Smooth muscle cell (in vitro differentiated cells): ENCODE data around the gene ELOB. TPM values are rescaled to one million over a fixed set of nuclear protein-coding genes. Genes with fewer than 3 reads are reported as not detected.

Experiments used
- DNase-seq: peaks from one replicate; lab custom pipeline; 2025; ENCODE audit not compliant: unreplicated experiment; lab: John Stamatoyannopoulos, UW
- H2AFZ ChIP-seq: fragments of 200-600 bp; sonication (generic); 2 replicates; pipeline ENCODE4 v1.6.0; 2016; ENCODE audit warnings: antibody characterized with exemption, low read depth, mild to moderate bottlenecking
- H3F3A ChIP-seq: fragments of 200-600 bp; sonication (generic); 2 replicates; pipeline ENCODE4 v1.6.0; 2017; ENCODE audit warnings: antibody characterized with exemption, low read depth
- H3K27ac ChIP-seq: fragments of 200-600 bp; sonication (generic); 2 replicates; pipeline ENCODE4 v1.5.1; 2016; ENCODE audit warnings: low read depth, mild to moderate bottlenecking
- H3K27me3 ChIP-seq: fragments of 200-600 bp; sonication (generic); 2 replicates; pipeline ENCODE4 v1.6.1; 2016; ENCODE audit warnings: low read depth, mild to moderate bottlenecking
- H3K36me3 ChIP-seq: fragments of 200-600 bp; sonication (generic); 2 replicates; pipeline ENCODE4 v1.5.1; 2016; ENCODE audit warnings: low read depth
- H3K4me1 ChIP-seq: fragments of 200-600 bp; sonication (generic); 2 replicates; pipeline ENCODE4 v1.5.1; 2016; ENCODE audit warnings: low read depth
- H3K4me2 ChIP-seq: fragments of 200-600 bp; sonication (generic); 2 replicates; pipeline ENCODE4 v1.6.0; 2016; ENCODE audit warnings: mild to moderate bottlenecking
- H3K4me3 ChIP-seq: fragments of 200-600 bp; sonication (generic); 2 replicates; pipeline ENCODE4 v1.5.1; 2016; ENCODE audit warnings: mild to moderate bottlenecking
- H3K79me2 ChIP-seq: fragments of 200-600 bp; sonication (generic); 2 replicates; pipeline ENCODE4 v1.6.0; 2016; ENCODE audit warnings: low read depth, mild to moderate bottlenecking
- H3K9ac ChIP-seq: fragments of 200-600 bp; sonication (generic); 2 replicates; pipeline ENCODE4 v1.6.0; 2016; ENCODE audit warnings: low read depth
- H3K9me3 ChIP-seq: fragments of 200-600 bp; sonication (generic); replicated peaks from 2 replicates; pipeline ENCODE4 v1.5.1; 2016; ENCODE audit warnings: low read depth
- H4K20me1 ChIP-seq: fragments of 200-600 bp; sonication (generic); 2 replicates; pipeline ENCODE4 v1.6.0; 2016; ENCODE audit warnings: low read depth
- CTCF ChIP-seq: fragments of 200-600 bp; sonication (generic); IDR thresholded peaks from 2 replicates; pipeline ENCODE4 v1.5.1; 2017; ENCODE audit warnings: borderline replicate concordance, mild to moderate bottlenecking, antibody characterized with exemption; ENCODE audit not compliant: insufficient read depth, poor library complexity, severe bottlenecking
- WGBS: methylation state at CpG from one replicate; pipeline ENCODE4 v1.1.7; 2016; ENCODE audit warnings: low lambda C conversion rate; 5-methylcytosine and 5-hydroxymethylcytosine counted together
- polyA plus RNA-seq: library from polyadenylated mRNA; unstranded; fragments of >200 nt; fragmentation: Nextera tagmentation; extraction: Ambion mirVana; gene quantifications from 2 replicates; pipeline ENCODE4 v1.2.1, GENCODE V29; 2016
- total RNA-seq: library from RNA; depleted of rRNA; stranded (reverse); fragments of >200 nt; gene quantifications from 2 replicates; pipeline ENCODE4 v1.2.3, GENCODE V29; 2014

The ELOB gene
- total and polyA plus RNA-seq, 2 experiments from 2014 or later, result 709 to 1,090 TPM

- H3K4me3 ChIP-seq, result no peak overlapping the region
- H4K20me1 ChIP-seq, result peaks cover 93% of the 10 kb centered on the region
- no peak overlapping the region for H3K4me2 ChIP-seq
- H3K27me3 ChIP-seq, result no peaks in the 10 kb centered on the region
- DNase-seq, result no peak
- 91% methylated on average over 11 of the region's 11 CpGs for WGBS
- no peak overlapping the region for H2AFZ ChIP-seq
- peaks cover 10% of the 10 kb centered on the region for H3K36me3 ChIP-seq
- H3K79me2 ChIP-seq, result peaks cover 58% of the 10 kb centered on the region
- no peaks in the 10 kb centered on the region for H3K4me1 ChIP-seq
- H3K9ac ChIP-seq, result no peak overlapping the region
- TF ChIP-seq CTCF, result no peak
- H3K9me3 ChIP-seq, result no peaks in the 10 kb centered on the region
- H3K27ac ChIP-seq, result no peak overlapping the region
- H3F3A ChIP-seq, result peaks cover 36% of the 10 kb centered on the region
Observed at GRCh38 chr16:2769100-2769529, 8.0 kb downstream of the ELOB start.

GRCh38 chr16:2768403-2769089, 8.5 kb downstream of the ELOB start:
- Histone ChIP-seq H3K9ac (no peak overlapping the region), H4K20me1 (peaks cover 94% of the 10 kb centered on the region), H2AFZ (no peak overlapping the region), H3K36me3 (peaks cover 16% of the 10 kb centered on the region), H3K79me2 (peaks cover 59% of the 10 kb centered on the region), H3K4me3 (no peak overlapping the region), H3K27ac (no peak overlapping the region), H3K9me3 (no peaks in the 10 kb centered on the region), H3K4me1 (no peaks in the 10 kb centered on the region), H3K27me3 (no peaks in the 10 kb centered on the region), H3K4me2 (no peak overlapping the region), H3F3A (peaks cover 34% of the 10 kb centered on the region)
- TF ChIP-seq CTCF, result no peak
- DNase-seq, result no peak
- 92% methylated on average over 14 of the region's 17 CpGs for WGBS

- WGBS, result 97% methylated on average over 14 of the region's 14 CpGs
- H3K27ac ChIP-seq, result no peak overlapping the region
- no peaks in the 10 kb centered on the region for H3K9me3 ChIP-seq
- no peak for DNase-seq
- peaks cover 97% of the 10 kb centered on the region for H4K20me1 ChIP-seq
- H3K9ac ChIP-seq, result no peak overlapping the region
- no peak for TF ChIP-seq CTCF
- peaks cover 60% of the 10 kb centered on the region for H3K79me2 ChIP-seq
- H3K36me3 ChIP-seq, result peaks cover 22% of the 10 kb centered on the region
- H3K4me3 ChIP-seq, result no peak overlapping the region
- H2AFZ ChIP-seq, result no peak overlapping the region
- peaks cover 34% of the 10 kb centered on the region for H3F3A ChIP-seq
- H3K4me2 ChIP-seq, result no peak overlapping the region
- no peaks in the 10 kb centered on the region for H3K4me1 ChIP-seq
- no peaks in the 10 kb centered on the region for H3K27me3 ChIP-seq
Observed at GRCh38 chr16:2767891-2768290, 9.2 kb downstream of the ELOB start.

GRCh38 chr16:2767140-2767731, 9.8 kb downstream of the ELOB start:
- H3K4me3 ChIP-seq, result no peak overlapping the region
- peaks cover 27% of the 10 kb centered on the region for H3K36me3 ChIP-seq
- no peak overlapping the region for H3K9ac ChIP-seq
- no peak for DNase-seq
- H3F3A ChIP-seq, result peaks cover 34% of the 10 kb centered on the region
- H3K79me2 ChIP-seq, result peaks cover 65% of the 10 kb centered on the region
- 98% methylated on average over 19 of the region's 19 CpGs for whole genome bisulfite sequencing
- no peak overlapping the region for H2AFZ ChIP-seq
- H4K20me1 ChIP-seq, result peaks cover 100% of the 10 kb centered on the region
- H3K27ac ChIP-seq, result no peak overlapping the region
- TF ChIP-seq CTCF, result no peak
- H3K9me3 ChIP-seq, result no peaks in the 10 kb centered on the region
- H3K27me3 ChIP-seq, result no peaks in the 10 kb centered on the region
- no peak overlapping the region for H3K4me2 ChIP-seq
- H3K4me1 ChIP-seq, result no peaks in the 10 kb centered on the region
